Stimulated activated CD8-positive, alpha-beta memory T cell treated with anti-CD3 and anti-CD28 coated beads, Interleukin-12 subunit alpha, Interleukin-12 subunit beta, amount 100 ng/mL, for 4 hours (primary cell): ENCODE data around the gene INF2.

Experiments
- DNase-seq: peaks from one replicate; pipeline ENCODE4 v3.0.0-alpha.2; 2020; ENCODE audit warnings: low read depth

The INF2 gene

DNA sequence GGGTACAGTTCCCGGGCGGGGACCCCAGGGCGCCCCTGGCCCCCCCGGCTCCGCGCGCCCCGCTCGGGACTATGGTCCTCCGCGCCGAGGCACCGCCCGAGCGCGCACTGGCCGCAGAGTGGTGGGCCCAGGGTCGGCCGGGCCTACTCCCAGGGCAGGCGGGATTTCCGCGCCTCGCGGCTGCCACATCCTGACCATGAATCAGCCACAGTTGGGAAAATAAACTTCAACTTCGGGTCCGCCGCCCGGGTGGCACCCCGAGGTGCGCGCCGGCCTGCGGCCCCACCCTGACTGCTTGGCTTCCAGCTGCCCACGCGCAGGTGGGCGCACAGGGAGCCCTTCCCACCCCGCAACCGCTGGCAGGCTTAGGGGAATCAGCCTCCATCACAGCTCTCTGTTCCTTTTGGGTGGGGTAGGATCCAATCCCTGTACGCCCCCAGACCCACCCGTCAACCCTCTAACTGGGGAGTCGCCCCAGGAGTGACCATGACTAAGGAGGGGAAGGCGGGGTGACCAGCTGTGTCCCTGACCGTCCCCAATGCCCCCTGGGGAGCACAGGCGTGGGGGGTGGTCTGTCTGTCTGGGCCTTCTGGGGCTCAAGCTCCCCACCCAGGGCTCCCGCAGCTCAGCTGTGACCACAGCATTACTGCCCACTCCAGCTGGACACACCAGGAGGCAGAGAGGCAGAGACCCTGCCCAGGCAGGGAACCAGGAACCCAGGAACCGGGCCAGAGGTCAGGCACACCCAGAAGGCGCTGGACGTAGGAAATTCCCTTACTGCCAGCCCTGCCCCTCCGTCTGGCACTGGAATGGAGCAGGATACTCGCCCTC, 678 bp downstream of the INF2 start:
- DNase-seq = no peak

DNA sequence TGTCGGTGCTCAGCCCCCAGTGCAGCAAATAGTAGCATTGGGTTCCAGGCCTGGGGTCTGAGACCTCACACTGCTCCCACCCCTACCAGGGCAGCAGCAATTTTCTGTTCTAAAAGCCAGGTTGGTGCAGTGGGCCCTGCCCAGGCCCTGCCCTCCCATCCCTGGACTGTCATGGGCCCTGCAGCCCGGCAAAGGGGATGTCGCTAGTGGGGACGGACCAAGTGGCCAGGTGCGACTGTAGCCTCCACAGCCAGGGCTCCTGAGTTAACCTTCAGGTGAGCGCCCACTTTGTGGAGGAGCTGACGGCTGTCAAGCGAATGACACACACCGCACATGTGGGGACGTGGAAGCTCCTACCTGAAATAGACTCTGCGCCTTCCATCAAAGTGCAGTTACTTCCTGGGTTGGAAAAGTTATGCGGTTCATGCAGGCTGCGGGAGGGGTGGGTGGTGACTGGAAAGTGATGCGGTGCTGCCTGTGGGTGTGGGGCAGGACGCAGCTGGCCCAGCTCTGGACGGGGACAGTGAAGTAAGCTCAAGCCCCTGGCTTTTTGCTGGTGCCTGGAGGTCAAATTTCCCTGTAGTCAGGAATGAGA, 1.5 kb downstream of the INF2 start:
- no peak for DNase-seq

DNA sequence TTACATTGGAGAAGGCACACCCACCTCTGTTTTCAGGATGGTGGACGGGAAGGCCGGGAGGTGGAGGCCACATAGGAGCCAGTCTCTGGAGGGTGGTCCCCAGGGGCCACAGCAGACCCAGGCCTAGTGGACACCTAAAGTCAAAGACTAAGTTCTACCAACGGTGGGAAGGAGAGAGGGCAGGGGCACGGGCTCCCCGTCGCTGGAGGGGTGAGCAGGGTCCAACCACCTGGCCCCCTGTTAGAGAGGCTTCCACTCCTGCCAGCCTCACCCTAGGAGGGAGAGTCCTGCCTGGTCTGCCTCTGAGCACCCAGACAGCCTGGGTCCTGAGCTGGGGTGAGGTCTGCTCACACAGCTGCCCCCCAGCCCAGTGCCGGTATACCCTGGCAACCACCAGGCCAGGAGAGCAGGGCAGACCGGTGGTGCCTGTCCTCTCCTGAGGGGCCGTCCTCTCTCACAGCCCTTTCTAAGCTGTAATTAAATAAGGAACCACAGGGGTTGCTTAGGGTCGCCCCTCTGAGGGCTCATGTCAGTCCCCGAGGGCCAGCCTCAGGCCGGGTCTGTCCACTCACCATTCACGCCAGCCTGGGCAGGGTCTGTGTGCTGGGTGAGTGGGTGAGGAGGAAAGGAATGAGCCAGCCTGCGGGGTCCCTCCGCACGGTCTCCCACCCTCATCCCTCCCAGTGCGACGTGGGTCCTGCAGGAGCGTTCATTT, 2.3 kb downstream of the INF2 start:
- DNase-seq = no peak

DNA sequence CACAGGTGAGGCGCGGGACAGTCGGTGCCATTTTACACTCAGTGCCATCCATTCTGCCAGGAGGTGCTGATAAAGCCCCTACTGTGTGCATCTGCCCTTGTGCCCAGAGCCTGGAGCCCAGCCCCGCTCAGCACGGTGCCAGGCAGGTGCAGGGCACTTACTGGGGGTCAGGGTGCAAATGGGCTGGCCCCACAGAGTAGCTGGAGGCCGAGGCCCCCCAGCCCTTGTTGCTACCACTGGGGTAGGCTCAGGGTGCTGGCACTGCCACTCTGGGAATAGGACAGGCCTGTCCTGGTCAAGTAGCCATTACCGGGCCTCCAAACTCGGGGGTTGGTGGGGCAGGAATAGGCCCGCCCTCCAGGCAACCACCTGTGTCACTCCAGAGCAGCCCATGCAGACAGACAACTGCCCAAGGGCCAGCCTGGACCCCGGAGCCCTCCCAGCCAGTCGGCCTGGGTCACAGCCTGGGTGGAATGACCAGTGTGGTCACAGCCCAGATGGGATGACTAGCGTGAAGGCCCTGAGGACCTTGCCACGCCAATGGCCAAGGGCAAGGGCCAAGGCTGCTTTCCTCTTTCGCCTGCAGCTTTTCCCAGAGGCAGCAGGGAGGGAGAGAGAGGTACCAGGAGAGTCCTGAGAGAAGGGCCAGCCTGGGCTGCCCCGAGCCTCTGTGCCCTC, 3.0 kb downstream of the INF2 start:
- no peak for DNase-seq

DNA sequence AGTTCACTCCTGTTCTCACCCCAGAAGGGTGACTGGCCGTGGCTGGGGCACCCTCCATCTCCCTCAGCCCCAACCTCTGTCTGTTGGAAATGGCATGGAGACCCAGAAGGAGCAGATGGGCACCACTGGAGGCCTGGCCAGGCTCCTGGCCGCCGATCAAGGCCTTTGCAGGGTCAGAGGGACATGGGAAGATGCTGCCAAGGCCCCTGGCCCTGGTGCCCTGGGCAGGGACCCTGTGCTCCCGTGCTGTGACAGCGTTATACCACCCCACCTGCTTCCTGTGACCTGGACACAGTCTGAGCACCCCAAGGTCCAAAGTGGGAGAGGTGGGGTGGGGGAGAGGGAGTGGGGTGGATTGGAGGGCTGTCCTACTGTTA, 3.5 kb downstream of the INF2 start:
- no peak for DNase-seq

DNA sequence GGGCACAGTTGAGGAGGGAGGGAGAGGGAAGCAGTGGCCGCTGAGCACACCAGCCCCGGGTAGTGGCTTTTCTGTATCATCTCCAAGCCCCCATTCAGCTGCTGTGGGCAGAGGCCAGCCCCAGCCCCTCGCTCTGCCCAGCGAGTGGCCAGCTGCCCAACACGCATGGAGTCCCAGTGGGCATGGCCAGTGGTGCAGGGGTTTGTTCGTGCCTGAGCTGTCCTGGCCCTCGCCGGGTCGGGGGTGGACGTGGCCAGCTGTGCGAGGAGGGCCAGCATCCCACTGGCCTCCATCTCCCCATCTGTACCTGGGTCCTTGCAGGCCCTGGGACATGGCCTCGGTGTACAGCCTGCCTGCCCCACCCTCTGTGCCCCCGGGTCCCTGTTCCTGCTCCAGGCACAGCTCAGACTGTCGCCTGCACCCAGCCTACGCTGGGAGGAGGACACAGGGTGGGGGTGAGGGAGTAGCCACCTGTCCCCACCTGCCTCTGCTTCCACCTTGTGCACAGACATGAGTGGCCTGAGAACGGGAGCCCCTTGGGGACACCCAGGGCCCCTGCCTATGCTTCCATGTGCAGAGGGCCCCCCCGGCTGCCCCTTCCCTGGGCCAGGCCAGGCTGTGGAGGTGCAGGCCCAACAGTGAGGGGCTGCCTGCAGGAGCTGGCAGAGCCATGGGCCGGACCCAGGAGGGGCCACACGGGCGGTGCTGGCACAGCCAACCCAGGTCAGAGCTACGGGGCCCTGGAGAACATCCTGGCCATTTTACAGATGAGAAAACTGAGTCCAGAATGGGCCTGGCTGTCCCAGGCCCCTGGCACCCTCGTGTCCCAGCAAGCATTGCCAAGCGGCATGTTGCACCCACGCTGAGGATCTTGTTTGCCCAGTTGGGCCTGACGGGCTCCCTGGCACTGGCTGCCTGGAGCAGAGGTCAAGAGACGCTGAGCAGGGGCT, 4.3 kb downstream of the INF2 start:
- no peak for DNase-seq

DNA sequence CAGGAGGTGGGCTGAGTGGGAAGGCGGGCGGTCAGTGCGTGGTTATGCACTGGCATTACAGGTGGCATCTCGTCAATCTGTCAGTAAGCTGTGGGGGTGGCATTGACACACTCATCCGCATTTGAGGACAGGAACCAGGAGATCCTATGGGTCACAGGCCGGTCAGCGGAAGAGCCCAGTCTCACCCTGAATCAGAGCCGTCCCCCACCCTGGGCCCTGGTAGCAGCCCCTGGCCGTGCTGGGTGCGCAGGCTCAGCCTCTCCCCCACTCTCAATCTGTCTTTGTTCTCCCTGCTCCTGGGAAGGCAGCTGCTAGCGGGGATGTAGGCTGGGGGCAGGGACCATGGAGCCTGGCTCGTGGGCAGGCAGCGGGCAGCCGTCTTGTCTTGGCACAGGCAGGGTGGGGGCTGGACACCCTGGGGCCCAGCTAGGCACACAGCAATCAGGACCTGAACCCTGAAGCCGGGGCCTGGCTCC, 5.1 kb downstream of the INF2 start:
- no peak for DNase-seq

DNA sequence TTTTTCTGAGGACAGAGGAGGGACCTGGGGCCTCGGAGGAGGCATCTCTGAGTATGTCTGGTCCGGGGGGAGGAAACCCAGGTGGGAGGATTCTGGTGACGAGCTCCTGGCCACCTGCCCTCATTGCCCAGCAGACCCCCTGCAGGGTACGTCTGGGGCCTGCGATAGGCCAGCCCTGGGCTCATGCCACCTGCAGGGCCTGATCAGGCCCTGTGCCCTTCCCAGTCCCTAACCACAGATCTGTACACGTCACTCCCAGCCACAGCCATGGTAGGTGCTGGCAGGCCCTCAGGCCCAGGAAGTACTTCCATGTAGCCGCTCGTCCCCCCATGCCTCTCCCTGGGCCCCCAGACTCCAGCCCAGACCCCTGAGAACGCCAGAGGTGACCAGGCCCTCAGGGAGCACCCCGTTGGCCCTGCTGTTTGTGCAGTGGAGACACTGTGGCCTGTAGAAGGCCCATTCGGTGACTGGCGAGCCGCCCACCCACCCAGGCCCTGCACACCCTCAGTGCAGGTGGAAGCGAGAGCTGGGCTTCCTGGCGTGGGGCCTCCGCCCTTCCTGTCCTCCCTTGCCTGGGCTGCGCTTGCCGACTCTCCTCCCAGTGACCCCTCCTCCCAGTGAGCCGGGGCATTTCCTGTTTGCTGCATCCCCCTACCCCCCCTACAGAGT, 5.7 kb downstream of the INF2 start:
- DNase-seq = no peak

DNA sequence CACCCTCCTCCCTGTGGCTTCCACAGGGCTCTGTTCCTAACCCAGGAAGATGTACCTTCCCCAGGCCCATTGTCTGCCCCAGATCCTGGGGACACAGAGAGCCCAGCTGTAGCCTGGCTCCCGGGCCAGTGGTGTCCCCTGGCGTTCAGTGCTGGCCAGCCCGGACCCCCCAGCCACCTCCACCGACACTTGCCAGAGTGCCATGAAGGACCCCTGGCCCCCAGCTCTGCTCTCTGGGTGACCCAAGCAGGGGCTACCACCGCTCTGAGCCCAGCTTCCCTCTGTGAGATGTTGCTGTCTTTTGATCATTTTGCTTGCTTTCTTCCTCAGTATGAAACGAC, 6.2 kb downstream of the INF2 start:
- DNase-seq = no peak

DNA sequence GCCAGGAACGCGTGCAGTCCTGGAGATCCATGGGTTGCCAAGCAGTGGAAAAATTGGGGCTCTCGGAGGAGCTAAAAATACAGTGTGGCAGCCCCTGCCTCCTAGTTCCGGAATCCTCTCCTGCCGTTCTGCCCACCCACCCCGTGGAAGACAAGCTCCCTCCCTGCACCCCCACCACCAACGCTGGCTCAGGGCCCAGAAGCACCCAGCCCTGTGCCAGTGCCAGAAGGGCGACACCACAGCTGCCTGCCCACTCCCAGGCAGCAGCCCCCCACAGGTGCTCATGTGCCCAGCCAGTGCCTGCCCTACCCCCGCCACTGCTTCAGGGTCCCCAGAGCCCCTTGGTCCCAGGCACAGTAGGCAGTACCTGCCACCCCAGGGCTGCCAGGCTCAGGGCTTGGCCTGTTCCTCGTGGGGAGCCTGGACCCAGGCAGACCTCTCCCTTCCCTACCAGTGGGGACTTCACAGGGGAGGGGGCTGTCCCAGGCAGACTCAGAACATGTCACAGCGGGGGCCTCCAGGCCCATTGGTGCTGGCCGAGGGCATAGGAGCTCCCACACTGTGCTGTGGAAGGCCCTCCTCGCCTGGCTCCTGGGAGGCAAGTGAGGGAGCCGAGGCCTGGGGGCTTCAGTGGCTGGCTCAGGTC, 7.4 kb downstream of the INF2 start:
- DNase-seq = no peak

DNA sequence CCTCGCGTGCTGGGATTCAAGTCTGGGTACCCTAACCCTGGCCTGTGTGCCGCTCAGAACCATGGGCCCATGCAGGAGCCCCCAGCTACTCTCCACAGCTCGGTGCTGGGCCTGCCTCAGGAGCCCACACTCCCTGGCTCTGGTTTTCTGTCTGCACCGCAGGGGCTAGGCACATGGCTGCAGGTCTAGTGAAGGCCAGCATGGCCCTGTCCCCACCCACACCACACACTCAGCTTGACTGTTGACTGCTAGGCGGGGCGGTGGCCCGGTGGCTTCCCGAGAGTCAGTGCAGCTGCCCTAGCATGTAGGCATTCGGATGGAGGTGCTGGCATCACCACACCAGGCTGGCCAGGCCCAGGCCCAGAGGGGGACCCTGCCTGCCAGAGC, 7.9 kb downstream of the INF2 start:
- DNase-seq = no peak

DNA sequence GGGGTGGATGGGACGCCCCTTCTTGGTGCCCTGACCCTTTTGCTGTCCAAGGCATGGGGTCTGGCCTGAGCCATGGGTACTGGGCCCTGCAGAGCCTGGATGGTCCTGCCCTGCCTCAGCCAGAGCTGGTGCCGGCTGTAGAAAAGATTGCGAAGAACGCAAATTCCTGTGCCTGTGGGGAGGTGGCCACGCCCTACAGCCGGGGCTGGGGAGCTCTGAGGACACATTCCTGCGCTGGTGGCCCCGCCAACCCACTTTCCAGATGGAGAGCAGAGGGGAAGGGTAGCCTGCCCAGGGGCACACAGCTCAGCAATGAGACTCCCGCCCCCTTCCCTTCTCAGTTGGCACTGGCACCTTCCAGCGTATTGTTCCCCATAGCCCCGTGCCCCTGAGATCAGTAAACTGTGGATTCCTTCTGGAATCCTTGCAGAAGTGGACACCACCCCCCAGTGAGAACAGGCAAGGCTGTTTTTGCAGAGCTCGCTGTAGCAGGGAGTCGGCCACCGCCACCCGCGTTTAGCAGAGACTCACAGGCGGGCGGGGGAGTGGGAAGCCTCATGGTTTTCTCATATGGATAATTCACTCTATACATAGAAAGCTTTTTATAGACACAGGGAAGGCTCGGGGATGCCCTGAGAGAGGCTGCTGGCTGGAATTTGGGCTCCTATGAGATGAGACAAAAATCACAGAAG, 8.6 kb downstream of the INF2 start:
- no peak for DNase-seq

DNA sequence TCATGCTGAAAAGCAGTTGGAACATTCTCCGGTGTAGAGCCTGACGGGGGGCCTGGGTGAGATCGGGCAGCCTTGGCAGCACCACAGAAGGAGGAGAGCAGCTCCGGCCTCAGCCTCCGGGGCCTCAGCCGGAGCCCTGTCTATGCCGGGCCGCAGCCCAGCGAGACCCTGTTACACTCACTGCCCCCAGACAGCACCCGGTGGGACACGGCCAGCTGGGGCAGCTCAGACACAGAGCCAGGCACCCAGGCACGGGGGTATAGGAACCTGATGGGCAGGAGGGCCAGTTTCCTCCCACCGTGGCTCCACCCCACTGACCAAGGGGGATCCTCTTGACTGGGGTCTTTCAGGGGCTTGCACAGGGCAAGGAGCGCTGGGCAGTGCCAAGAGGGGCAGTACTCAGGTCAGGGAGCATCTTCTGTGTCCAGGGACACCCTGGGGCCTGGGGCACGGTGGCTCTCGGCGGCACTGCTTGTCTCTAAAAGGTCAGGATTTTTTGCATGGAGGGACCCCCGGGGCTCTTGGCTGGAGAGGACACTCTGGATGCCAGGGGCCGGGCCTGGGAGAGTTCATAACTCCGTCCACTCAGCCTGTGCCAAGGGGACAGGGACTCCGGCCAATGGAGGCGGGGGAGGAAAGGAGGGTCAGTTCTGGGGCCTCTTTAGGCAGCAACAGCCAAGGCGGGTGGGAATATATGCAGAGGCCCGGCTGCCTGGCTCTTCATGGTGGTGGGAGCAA, 9.4 kb downstream of the INF2 start:
- DNase-seq = no peak

DNA sequence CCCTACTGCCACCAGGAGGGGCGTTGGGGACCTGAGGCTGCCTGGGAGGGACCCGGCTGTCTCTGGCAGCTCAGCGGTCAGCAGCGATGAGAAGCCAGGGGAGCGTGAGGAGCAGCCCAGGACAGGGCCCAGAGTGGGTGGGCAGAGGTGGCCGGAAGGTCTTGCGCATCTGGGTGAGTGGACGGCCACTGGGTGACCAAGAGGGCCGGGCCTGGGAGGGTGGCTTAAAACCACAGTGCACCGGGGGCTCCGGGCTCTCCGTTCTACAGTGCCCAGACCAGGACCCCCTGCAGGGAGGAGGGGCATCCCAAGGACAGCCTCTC, 10.0 kb downstream of the INF2 start:
- no peak for DNase-seq

DNA sequence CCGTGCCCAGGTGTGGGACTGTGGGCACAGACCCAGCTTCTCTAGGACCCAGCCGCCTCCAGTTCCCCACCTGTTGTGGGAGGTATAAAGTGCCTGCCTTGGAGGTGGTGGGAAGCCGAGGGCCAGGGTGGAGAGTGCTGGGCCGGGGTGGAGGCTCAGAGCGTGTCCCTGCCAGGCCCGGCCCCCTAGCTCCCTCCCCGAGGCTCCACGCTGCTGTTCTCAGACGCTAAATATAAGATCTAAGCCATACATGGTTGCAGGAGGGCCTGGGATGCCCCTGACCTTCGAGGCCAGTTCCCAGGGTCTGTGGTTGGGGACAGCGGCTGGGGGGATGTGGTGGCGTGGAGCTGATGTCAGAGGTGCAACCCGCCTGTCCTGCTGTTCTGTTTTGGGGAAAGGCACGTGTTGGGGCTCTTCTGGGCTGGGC, 10.8 kb downstream of the INF2 start:
- DNase-seq = no peak

DNA sequence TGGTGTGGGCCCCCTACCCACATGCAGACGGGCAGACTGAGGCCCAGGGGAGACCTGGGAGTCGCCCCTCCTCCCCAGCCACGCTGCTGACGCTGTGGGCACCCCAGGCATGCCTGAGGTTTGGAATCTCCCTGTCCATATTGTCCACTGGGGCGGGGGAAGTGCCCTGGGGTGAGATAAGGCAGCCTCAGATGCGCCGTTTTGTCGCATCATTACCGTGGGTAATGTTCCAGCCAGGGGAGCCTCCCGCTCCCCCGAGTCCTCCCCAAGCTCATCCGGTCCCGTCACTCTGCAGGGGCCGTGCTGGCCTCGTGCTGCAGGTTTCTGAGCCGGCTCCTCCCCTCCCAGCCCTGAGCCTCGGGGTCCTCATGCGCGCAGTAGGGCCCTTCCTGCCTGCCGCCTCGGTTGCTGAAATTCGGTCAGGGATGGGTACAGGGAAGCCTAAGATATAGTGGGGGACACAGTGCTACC, 11.4 kb downstream of the INF2 start:
- DNase-seq = no peak

DNA sequence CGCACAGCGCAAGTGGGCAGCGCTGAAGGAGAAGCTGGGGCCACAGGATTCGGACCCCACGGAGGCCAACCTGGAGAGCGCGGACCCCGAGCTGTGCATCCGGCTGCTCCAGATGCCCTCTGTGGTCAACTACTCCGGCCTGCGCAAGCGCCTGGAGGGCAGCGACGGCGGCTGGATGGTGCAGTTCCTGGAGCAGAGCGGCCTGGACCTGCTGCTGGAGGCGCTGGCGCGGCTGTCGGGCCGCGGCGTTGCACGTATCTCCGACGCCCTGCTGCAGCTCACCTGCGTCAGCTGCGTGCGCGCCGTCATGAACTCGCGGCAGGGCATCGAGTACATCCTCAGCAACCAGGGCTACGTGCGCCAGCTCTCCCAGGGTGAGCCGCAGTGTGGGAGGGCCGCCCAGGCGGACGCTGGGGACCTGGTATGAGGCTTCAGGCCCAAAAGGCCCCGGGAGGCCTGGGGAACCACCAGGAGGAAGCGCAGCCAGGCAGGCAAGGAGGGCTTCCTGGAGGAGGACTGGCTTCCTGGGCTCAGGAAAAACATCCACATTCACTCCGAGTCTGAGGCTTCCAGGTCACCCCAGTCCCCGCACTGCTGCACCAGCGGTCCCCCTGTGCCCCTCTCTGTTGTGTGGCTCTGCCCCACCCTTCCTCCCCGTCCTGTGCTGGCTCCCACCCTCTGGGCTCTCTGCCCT, 12.1 kb downstream of the INF2 start:
- DNase-seq = no peak

DNA sequence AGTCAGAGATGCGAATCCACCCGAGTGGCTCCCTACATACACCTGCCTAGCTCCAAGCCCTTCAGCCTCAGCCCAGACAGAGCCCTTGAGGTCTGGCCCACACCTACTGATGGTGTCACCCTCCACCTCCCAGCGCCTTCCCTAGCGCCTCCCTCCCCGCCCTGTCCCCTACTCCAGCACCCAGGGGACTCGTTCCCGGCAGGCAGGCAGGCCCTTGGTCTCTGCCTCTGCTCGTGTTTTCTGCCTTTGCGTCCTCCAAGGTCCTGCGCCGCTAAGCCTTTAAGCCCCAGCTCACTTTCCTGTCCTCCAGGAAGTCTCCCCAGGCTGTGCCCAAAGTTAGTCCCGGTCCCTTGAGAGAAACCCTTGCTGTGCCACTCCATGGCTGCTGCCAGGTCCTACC, 12.7 kb downstream of the INF2 start:
- DNase-seq = no peak

DNA sequence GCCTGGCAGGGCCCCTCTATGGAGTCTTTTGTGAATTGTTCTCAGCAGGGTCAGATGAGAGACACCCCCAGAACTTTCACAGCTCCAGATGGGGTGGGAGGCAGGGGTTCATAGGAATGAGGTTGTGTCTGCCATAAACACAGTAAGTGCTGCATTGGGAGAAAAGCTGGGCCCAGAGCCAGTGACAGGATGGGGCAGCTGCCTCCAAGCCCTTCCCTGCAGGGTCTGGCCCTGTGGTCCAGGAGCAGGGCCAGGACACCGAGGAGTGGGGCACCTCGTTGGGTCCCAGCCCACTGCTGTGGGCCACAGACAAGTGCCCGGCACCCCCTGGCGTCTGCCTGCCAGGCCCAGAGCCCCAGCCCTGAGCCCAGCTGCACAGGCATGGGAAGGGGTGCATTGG, 13.3 kb downstream of the INF2 start:
- DNase-seq = no peak
